GM23248 (cell line): ENCODE measurements around the gene ADCY6. TPM values are rescaled to one million over a fixed set of nuclear protein-coding genes. Genes with fewer than 3 reads are reported as not detected.

Experiments
- DNase-seq: peaks from one replicate; pipeline ENCODE4 v3.0.0-alpha.2; 2015
- H2AFZ ChIP-seq: fragments of 200-600 bp; sonication (generic); 2 replicates; pipeline ENCODE4 v1.6.1; 2016; ENCODE audit warnings: antibody characterized with exemption
- H3F3A ChIP-seq: fragments of 200-600 bp; sonication (generic); 2 replicates; pipeline ENCODE4 v1.6.1; 2016; ENCODE audit warnings: mild to moderate bottlenecking, antibody characterized with exemption, mixed run types; ENCODE audit not compliant: insufficient read depth
- H3K27ac ChIP-seq: fragments of 200-600 bp; sonication (generic); 2 replicates; pipeline ENCODE4 v1.5.1; 2016; ENCODE audit warnings: mild to moderate bottlenecking
- H3K27me3 ChIP-seq: fragments of 200-600 bp; sonication (generic); replicated peaks from 2 replicates; pipeline ENCODE4 v1.6.1; 2016; ENCODE audit warnings: mild to moderate bottlenecking; ENCODE audit not compliant: insufficient read depth
- H3K36me3 ChIP-seq: fragments of 200-600 bp; sonication (generic); 2 replicates; pipeline ENCODE4 v1.6.1; 2016; ENCODE audit warnings: low read depth, mild to moderate bottlenecking
- H3K4me1 ChIP-seq: fragments of 200-600 bp; sonication (generic); 2 replicates; pipeline ENCODE4 v1.6.1; 2016; ENCODE audit warnings: mild to moderate bottlenecking; ENCODE audit not compliant: insufficient read depth
- H3K4me2 ChIP-seq: fragments of 200-600 bp; sonication (generic); one replicate; pipeline ENCODE4 v1.6.1; 2016; ENCODE audit warnings: mild to moderate bottlenecking; ENCODE audit not compliant: unreplicated experiment
- H3K4me3 ChIP-seq: fragments of 200-600 bp; sonication (generic); 2 replicates; pipeline ENCODE4 v1.5.1; 2016; ENCODE audit warnings: mild to moderate bottlenecking
- H3K79me2 ChIP-seq: fragments of 200-600 bp; sonication (generic); 2 replicates; pipeline ENCODE4 v1.6.1; 2016; ENCODE audit warnings: mild to moderate bottlenecking; ENCODE audit not compliant: insufficient read depth
- H3K9ac ChIP-seq: fragments of 200-600 bp; sonication (generic); 2 replicates; pipeline ENCODE4 v1.6.1; 2016; ENCODE audit warnings: mild to moderate bottlenecking
- H3K9me2 ChIP-seq: fragments of 200-600 bp; sonication (generic); 2 replicates; pipeline ENCODE4 v1.6.1; 2016; ENCODE audit warnings: mixed run types, mild to moderate bottlenecking, moderate library complexity; ENCODE audit not compliant: insufficient read depth
- H3K9me3 ChIP-seq: fragments of 200-600 bp; sonication (generic); one replicate; pipeline ENCODE4 v1.6.1; 2017; ENCODE audit warnings: low read depth
- H4K20me1 ChIP-seq: fragments of 200-600 bp; sonication (generic); 2 replicates; pipeline ENCODE4 v1.6.0; 2016; ENCODE audit not compliant: insufficient read depth
- EZH2 ChIP-seq: fragments of 200-600 bp; sonication (generic); IDR thresholded peaks from 2 replicates; pipeline ENCODE4 v1.6.1; 2018; ENCODE audit warnings: antibody characterized with exemption, mild to moderate bottlenecking; ENCODE audit not compliant: insufficient read depth, poor library complexity, severe bottlenecking
- EZH2phosphoT487 ChIP-seq: fragments of 200-600 bp; sonication (generic); IDR thresholded peaks from 2 replicates; pipeline ENCODE4 v1.6.1; 2018; ENCODE audit warnings: antibody characterized with exemption, moderate library complexity, mild to moderate bottlenecking, low read depth; ENCODE audit not compliant: insufficient read depth
- WGBS, 2 experiments: methylation state at CpG; one replicate each; pipeline ENCODE4 v1.1.6; 2015 to 2017; ENCODE audit warnings: low lambda C conversion rate in 2 of 2, low coverage in 1 of 2; ENCODE audit errors: missing lambda C conversion rate in 2 of 2; 5-methylcytosine and 5-hydroxymethylcytosine counted together
- in situ Hi-C: fragments of 300-500 bp; cut with MboI; formaldehyde crosslinking; loops from 2 replicates; pipeline ENCODE4 v1.15.0; 2020
- polyA plus RNA-seq: library from polyadenylated mRNA; unstranded; fragments of >200 nt; fragmentation: Nextera tagmentation; extraction: Ambion mirVana; gene quantifications from 2 replicates; pipeline ENCODE4 v1.2.1, GENCODE V29; 2016
- total RNA-seq: library from RNA; depleted of rRNA; stranded (reverse); fragments of >200 nt; shearing (Covaris generic); gene quantifications from 2 replicates; pipeline ENCODE4 v1.2.3, GENCODE V29; 2014

Gene ADCY6
- total and polyA plus RNA-seq, 2 experiments from 2014 or later, result 4.1 to 24.8 TPM

GRCh38 chr12:48817873-48818830, 29.3 kb upstream of the ADCY6 start, which contains the start of gene CACNB3:
Gene CACNB3, plus strand, starts transcription at chr12:48818496. Its CDS starts 434 bp downstream, at chr12:48818930.
- H2AFZ ChIP-seq, result peak within 1 kb of the TSS; percentile 90
- H3K79me2 ChIP-seq, result peaks cover 39% of the 10 kb centered on the region
- H3K27me3 ChIP-seq, result no peaks in the 10 kb centered on the region
- H3F3A ChIP-seq, result no peaks in the 10 kb centered on the region
- no peaks in the 10 kb centered on the region for H3K9me3 ChIP-seq
- H3K36me3 ChIP-seq, result no peaks in the 10 kb centered on the region
- H3K9me2 ChIP-seq, result no peaks in the 10 kb centered on the region
- peak within 1 kb of the TSS; percentile 95 for H3K4me3 ChIP-seq
- H3K4me2 ChIP-seq, result peak within 1 kb of the TSS; percentile 85
- TF ChIP-seq EZH2phosphoT487 (no peak), EZH2 (no peak)
- peaks cover 12% of the 10 kb centered on the region for H3K4me1 ChIP-seq
- no peaks in the 10 kb centered on the region for H4K20me1 ChIP-seq
- WGBS, 2 experiments, result 2 to 4% methylated on average over 15 to 70 of the region's 79 CpGs
- no peak within 1 kb of the TSS for H3K27ac ChIP-seq
- H3K9ac ChIP-seq, result peak within 1 kb of the TSS; percentile 71
- DNase-seq, result peak; percentile 72
- in situ Hi-C loops, result no loop called here

DNA sequence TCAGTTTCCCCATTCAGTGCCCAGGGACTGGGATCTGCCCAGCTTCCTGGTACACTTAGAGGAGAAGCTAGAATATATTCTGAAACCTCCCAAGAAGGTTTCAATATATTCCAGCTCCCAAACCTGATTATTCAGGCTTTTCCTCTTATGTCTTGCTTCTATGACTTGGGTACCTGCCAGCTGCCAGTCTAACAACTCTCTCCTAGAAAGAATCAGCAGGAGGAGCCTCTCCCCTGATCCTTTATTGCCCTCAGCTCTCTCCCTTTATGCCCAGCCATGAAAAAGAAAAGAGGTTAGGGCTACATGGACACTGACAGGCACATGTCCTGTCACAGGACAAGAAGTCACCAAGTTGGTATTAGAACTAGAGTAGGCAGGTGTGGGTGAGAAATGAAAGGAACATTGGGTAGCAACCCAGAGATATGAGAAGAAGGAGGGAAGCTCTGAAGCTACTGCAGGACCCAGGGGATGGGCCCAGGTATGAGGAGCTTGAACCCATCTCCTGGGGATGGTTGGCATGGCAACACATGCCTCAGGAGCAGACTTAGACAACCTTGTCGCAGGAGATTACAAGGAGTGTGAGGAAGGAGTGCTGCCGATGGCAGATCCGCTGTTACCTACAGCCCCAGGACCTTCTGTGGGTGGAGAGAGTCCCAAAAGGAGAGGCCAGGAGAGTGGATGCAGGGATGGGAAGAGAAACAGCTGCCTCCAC, 27.4 kb upstream of the ADCY6 start:
- Histone ChIP-seq H3K9ac (peak overlapping the region; percentile 88), H3K4me1 (peaks cover 26% of the 10 kb centered on the region), H3K9me2 (no peaks in the 10 kb centered on the region), H3K27ac (no peak overlapping the region), H3K9me3 (no peaks in the 10 kb centered on the region), H3F3A (peaks cover 10% of the 10 kb centered on the region; the same call in 1 of the 2 replicates), H3K4me3 (peak overlapping the region; percentile 97), H4K20me1 (no peaks in the 10 kb centered on the region), H2AFZ (peak overlapping the region; percentile 97), H3K4me2 (peak overlapping the region; percentile 85), H3K36me3 (no peaks in the 10 kb centered on the region), H3K27me3 (no peaks in the 10 kb centered on the region), H3K79me2 (peaks cover 42% of the 10 kb centered on the region)
- in situ Hi-C loops, result no loop called here
- 90 to 98% methylated on average over 3 of the region's 3 CpGs for WGBS, 2 experiments
- peak; percentile 26 for DNase-seq
- TF ChIP-seq EZH2 (no peak), EZH2phosphoT487 (no peak)

DNA sequence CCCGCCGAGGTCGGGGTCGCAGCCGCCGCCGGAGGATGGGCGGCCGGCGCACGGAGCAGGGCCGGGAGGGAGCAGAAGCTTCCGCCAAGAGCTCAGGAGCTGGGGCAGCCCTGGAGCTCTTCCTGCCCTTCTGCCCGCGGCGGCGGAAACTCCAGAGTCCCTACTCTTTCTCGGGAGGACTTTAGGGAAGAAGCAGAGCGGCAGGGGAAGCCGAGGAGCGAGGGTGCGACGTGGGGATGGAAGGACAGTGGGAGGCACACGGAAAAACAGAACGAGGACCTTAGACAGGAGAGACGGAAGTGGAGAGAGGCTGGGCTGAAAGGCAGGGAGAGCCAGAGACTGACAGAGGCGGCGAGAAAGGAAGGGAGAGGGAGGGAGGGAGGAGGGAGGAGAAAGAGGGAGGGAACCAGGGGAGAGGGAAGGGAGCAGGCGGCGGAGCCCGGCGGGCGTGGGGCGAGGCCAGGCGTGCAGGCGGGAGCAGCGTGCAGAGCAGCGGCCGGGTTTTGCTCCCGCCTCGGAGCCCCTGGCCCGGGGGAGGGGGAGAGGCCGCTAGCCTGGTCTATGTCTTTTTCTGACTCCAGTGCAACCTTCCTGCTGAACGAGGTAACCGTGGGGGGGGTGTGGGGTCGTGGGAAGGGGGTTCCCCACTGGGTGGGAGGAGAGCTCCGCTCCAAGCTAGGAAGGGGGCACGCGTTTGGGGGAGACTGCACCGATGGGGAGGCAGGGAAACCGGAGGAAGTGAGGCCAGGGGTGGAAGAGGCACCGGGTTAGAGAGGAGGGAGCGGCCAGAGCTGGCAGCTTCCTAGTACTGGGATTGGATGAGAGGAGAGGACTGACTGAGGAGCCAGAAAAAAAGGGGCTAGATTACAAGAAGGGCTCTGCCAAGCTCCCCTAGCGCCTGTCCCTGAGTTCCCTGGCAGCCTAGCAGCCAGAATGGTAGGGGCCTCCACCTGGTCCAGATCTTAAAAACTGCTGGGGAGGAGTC, 26.5 kb upstream of the ADCY6 start:
- WGBS, 2 experiments, result 3 to 4% methylated on average over 27 to 54 of the region's 54 CpGs
- Histone ChIP-seq H3K9me2 (no peaks in the 10 kb centered on the region), H3K27me3 (no peaks in the 10 kb centered on the region), H3K27ac (peak overlapping the region; percentile 43), H3F3A (peaks cover 11% of the 10 kb centered on the region; the same call in 1 of the 2 replicates), H3K4me2 (peak overlapping the region; percentile 85), H3K4me1 (peaks cover 34% of the 10 kb centered on the region), H2AFZ (peak overlapping the region; percentile 97), H3K4me3 (peak overlapping the region; percentile 97), H3K36me3 (no peaks in the 10 kb centered on the region), H3K9ac (peak overlapping the region; percentile 88), H3K79me2 (peaks cover 42% of the 10 kb centered on the region), H4K20me1 (no peaks in the 10 kb centered on the region), H3K9me3 (no peaks in the 10 kb centered on the region)
- in situ Hi-C loops, result no loop called here
- DNase-seq, result peak; percentile 88
- TF ChIP-seq EZH2phosphoT487 (no peak), EZH2 (no peak)
